G401 (cell line): ENCODE data around the gene KRT4. TPM values are rescaled to one million over a fixed set of nuclear protein-coding genes. Genes with fewer than 3 reads are reported as not detected.

Experiments
- DNase-seq: peaks from one replicate; pipeline ENCODE4 v3.0.0-alpha.2; 2015; ENCODE audit warnings: low spot score
- in situ Hi-C: cut with HindIII; loops from 2 replicates; pipeline ENCODE4 v1.10.0; 2016; ENCODE audit warnings: low sequenced_read_pairs, mixed read lengths
- total RNA-seq: library from RNA; depleted of rRNA; stranded (reverse); fragments of >200 nt; shearing (Covaris generic); gene quantifications from 2 replicates; pipeline ENCODE4 v1.2.3, GENCODE V29; 2014

KRT4 gene
- total RNA-seq, 1 experiment from 2014 or later = not detected

GRCh38 chr12:52837781-52838608 lies 24.1 kb upstream of the KRT4 start:
- DNase-seq = no peak
- in situ Hi-C loops = no loop called here

- DNase-seq = no peak
- in situ Hi-C loops = no loop called here
Observed at GRCh38 chr12:52837413-52837741, 23.5 kb upstream of the KRT4 start.

DNA sequence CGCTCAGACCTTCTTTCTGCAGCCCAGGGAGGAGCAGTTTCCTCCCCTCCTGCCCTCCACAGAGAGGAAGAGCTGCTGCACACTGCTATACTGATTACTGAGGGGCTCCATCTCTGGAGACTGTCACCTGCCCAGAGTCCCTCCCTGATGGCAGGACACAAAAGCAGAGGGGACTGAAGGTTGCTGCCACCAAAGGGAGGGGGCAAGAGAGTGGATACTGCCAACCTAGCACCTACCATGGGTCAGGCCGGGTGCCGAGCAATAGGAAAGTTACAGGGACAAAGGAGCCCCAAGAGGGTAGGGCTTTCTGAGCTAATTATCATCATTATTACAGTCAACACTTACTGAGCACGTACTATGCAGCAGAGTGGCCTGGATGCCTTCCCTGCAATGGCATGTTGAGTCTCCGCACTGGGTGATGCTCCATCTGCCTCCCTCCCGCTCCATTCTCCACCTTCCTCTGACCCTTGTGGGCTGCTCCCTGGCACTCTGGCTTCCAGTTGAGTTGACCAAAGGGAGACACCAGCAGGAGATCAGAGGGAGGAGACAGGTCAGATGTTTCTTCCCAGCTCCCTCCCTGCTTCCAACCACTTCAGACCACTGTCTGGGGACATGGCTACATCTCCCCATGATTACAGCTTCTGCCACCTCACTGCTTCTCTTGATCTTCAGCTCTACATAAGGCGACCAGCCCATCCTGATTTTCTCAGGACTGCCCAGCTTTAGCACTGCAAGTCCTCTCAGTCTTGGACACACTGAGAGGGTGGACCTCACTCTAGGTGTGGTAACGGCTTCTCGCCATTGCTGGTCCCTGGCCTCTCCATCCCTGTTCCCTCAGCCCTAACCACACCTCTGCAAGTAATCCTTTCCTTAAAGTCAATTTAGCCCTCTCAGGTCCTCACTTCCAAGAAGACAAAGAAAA lies 22.8 kb upstream of the KRT4 start:
- in situ Hi-C loops = no loop called here
- DNase-seq = no peak

- no peak for DNase-seq
- in situ Hi-C loops = no loop called here
Observed at GRCh38 chr12:52836042-52836466, 22.1 kb upstream of the KRT4 start.

DNA sequence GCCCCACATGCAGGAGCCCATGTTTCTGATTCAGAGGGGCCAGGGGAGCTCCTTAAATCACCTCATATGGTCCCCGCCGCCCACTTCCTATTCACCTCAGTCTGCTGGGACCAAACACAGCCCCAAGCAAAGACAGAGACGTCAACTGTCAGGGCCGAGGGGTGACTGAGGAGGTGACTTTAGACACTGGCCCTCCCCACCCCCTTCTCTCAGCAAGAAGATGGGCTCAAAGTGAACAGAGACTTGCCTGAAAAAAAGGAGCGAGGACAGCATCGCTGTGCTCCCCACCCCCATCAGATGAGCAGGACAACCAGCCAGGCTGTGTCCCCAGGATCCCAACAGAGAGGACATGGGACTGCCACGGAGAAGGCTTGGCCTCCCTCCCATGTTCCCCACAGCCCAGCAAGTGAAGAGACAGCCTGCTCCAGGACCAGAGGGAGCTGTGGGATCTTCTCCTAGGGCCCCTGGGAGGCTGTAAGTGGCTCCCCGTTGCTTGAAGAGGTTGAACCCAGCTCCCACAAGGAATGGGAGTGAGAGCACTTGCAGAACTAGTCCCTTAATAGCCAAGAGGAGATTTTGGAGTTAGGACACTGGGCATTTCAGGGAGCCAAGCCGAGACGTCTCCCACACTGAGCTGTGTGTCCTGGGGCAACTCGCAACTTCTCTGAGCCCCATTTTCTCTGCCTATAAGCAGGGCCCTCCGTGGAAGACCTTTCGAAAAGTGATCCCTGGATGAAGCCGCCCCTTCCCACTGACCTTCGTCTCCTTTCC lies 21.5 kb upstream of the KRT4 start:
- in situ Hi-C loops = no loop called here
- DNase-seq = no peak

- DNase-seq = no peak
- in situ Hi-C loops = no loop called here
Observed at GRCh38 chr12:52834727-52835001, 20.7 kb upstream of the KRT4 start.

- no peak for DNase-seq
- in situ Hi-C loops = no loop called here
Observed at GRCh38 chr12:52833922-52834726, 20.2 kb upstream of the KRT4 start, which contains the start of gene KRT79. TSS of gene KRT79 (minus strand) at chr12:52834311. CDS start at chr12:52834260, 51 bp downstream.

- DNase-seq = no peak
- in situ Hi-C loops = no loop called here
Observed at GRCh38 chr12:52832985-52833905, 19.3 kb upstream of the KRT4 start.

DNA sequence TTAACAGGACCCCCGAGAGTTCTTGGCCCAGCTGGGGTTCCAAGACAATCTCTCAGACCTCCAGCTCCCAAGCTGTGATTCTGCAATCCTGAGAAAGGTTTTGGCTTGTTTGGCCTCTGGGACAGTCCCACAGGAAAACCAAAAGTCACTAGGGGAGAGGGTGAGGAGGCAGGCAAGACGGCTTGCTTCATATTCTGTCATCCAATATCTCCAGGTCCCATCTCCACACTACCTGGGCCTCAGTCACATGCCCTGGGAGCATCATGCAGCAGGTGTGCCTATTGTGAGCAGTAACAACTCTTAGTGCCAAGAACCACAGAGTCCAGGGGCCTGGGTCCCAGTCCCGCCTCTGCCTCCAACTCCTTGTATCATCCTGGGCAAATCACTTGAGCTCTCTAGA lies 18.5 kb upstream of the KRT4 start:
- no peak for DNase-seq
- in situ Hi-C loops = no loop called here

DNA sequence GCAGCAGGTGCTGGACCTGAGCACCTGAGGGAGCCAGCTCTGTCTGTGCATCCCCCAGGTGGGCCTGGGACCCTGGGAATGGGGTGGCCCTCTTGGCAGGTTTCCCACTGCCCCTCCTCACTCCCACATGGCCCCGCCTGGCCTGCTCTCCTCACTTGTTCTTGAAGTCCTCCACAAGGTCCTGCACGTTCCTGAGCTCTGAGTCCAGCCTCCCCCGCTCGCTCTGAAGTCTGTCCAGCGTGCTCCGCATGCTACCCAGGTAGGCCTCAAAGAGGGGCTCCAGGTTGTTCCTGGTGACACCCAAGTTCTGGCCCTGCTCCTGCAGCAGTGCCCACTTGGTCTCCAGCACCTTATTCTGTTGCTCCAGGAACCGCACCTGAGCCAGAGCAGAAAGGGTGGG lies 17.3 kb upstream of the KRT4 start:
- in situ Hi-C loops = no loop called here
- no peak for DNase-seq

- no peak for DNase-seq
- in situ Hi-C loops = no loop called here
Observed at GRCh38 chr12:52829986-52830770, 16.3 kb upstream of the KRT4 start.

DNA sequence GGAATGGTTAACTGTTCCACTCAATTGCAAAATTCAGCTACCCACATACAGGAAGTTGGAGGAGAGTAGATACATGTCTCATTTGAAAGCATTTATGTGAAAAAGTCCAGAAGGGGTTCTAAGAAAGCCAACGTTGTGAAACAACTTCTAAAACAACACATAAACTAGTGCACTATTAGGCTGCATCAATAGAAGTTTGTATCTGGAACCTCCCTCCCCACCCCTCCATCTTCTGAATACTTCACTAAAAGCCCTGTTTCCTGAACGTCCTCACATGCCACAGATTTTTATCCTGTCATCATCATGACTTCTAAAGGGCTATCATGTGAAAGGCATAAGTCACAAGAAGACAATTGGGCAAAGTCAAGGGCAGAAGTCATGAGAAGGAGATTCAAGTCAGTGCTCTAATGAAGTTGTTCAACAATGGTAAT lies 14.7 kb upstream of the KRT4 start:
- in situ Hi-C loops = no loop called here
- no peak for DNase-seq

DNA sequence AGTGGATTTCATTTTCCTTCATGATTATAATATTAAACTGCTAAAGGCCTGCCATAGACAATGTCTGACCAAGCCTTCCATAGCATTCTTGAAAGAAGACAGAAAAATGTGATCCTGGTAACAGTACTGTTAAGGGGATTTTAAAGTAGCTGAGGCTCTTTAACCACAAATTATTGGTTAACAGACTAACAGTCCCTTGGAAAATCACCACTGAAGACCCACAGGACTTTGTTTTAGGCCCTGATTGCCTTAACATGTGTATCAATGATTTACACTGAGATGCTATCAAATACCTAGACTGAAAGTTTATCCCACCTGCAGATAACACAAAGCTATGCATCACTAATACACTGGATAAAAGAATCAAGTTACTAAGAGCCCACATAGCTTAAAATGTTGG lies 14.2 kb upstream of the KRT4 start:
- in situ Hi-C loops = no loop called here
- DNase-seq = no peak

GRCh38 chr12:52827499-52828090 lies 13.7 kb upstream of the KRT4 start:
- DNase-seq = no peak
- in situ Hi-C loops = no loop called here

DNA sequence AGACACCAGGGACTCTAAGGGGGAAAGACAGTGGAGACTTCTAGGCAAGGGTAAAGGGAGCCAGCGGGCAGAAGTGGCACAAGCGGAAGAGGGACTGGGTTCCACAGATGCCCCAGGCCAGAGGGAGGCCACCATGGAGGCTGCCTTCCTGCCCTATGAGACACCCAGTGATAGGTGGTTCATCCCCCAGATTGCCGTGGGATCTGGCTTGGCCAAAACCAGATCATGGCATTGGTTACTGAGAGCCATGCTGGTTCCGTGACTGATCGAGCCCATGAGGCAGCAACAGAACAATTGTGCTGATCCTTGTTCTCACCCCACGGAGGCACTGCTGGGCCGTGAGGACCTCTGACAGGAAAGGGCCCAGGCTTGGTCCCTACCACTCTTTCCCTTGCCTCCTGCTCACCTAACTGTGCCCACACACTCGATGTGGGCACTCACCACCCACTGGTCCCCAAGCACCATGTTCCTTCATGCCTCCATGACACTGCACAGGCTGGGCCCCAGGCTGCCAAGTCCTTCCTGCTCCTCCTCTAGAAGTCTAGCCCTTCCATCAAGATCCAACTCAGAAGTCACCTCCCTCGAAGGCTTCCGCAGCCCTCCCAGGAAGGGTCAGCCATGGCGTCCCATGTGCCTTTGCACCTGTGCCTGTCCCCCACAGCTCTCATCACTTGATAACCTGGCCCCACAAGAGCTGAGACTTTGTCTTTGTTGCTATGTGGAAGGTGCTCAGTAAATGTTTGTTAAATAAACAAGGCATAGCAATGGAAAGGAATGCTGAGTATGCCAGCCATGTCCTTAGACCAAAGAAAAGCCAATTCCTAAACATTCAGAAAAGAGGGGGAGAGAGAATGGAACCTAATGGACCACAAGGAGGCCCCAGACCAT lies 12.9 kb upstream of the KRT4 start:
- in situ Hi-C loops = no loop called here
- no peak for DNase-seq

- DNase-seq = no peak
- in situ Hi-C loops = no loop called here
Observed at GRCh38 chr12:52825961-52826360, 12.0 kb upstream of the KRT4 start.
